GM21723 (cell line): ENCODE data around the gene NFE2L3.

ENCODE experiments used
- ATAC-seq: cut with Tn5 transposase; IDR thresholded peaks from one replicate; pipeline ENCODE4 v1.9.1; 2021; ENCODE audit warnings: mild to moderate bottlenecking, moderate library complexity; ENCODE audit not compliant: unreplicated experiment

Gene NFE2L3

DNA sequence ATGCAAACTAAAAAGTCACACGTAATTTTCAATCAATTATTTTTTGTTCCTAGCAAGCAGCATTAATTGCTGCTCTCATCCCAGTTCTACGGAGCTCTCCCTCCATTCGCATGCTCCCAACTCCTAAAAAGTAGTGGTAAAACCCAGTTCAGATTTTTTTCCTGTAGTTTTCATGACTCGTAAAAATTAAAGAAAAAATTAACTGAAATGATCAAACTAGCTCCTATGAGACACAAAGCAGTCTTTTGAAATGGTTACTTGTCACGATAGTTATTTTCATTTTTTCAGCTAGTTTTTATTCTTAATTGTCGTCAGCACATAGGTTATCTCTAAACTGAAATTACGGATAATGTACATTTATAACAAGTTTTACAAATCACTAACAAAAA, 46.8 kb downstream of the NFE2L3 start:
- no peak for ATAC-seq

DNA sequence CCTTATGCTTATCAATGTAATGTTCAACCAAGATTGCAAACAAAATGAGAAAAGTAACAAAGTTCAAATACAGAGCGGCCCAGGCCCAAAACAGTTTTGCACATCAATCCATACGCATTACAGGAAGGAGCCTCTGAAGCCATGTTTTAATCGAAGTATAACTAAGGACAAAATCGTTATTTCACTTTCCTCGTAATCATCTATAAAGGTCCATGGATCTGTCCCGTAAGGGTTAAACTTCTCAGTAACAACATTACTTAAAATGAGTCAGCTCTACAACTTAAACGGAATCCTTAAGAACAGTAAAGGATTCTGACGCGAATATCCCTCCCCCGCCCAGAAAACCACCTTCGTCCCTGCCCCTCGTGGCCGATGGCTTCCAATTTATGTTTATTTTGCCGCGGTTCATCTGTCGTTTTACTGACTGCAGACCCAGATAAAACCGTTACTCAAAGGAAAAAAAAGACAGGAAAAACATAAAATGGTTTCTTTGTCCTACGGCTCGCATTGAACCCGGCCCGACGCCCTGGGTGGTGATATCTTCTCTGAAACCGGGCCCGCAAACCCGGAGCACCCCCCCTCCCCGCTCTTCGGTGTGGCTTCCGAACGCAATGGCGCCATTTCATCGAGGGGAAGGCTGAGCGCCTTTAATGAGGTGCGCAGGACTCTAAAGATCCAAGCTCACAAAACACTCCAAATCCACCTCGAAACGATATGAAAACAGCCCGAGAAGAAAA, 47.5 kb downstream of the NFE2L3 start:
- no peak for ATAC-seq

DNA sequence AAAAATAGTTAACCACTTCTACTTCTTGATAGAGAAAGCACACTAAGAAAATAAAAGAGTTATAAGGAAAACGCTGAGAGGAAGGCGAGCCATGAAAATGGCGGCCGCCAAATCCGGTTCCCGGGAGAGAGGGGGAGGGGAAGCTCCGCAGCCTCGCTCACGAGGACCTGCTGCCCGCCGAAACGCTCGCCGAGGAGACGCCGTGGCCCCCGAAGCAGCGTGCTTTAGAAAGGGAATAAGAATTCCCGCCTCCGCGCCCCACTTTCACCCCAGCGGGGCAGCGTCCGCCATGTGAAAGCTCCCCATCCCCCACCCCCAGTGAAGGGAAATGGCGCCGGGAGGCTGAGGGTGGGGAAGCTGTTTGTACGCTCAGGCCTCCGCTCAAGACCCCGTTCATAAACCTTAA, 48.0 kb downstream of the NFE2L3 start:
- ATAC-seq, result peak; percentile 26

DNA sequence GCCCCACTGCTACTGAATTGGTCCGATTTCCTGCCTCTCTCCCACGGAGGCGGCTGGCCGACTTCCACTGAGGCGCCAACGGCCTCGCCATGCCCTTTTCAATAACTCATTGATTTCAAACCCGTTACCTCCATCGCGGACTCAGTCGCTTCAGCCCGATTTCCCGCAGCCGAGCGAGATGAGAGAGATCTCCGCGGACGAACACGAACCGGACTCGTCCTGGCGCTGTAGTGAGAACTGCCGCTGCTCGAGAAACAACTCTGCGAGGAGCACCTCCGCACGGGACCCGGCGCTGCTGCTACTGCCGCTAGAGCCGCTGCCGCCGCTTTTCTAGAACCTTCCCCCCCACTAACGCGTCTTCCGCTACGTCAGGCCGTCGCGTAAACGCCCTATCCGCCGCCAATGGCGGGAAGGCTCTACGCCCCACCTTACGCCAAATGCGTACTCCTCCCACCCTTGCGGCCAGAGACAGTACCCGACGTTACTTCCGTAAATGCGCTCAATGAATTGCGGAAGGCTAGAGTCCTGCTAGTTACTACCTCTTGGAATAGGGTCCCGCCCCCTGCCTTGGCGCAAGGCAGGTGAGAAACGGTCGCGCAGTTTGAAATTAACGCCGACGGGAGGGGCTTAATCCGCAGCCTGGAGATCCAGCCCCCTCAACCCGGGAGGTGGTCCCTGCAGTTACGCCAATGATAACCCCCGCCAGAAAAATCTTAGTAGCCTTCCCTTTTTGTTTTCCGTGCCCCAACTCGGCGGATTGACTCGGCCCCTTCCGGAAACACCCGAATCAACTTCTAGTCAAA, 48.6 kb downstream of the NFE2L3 start, which contains the start of gene HNRNPA2B1:
HNRNPA2B1 (minus strand) TSS at position 303 of the 803 bp plus-strand sequence; CDS start at position 134, 169 bp downstream.
- peak; percentile 55 for ATAC-seq

DNA sequence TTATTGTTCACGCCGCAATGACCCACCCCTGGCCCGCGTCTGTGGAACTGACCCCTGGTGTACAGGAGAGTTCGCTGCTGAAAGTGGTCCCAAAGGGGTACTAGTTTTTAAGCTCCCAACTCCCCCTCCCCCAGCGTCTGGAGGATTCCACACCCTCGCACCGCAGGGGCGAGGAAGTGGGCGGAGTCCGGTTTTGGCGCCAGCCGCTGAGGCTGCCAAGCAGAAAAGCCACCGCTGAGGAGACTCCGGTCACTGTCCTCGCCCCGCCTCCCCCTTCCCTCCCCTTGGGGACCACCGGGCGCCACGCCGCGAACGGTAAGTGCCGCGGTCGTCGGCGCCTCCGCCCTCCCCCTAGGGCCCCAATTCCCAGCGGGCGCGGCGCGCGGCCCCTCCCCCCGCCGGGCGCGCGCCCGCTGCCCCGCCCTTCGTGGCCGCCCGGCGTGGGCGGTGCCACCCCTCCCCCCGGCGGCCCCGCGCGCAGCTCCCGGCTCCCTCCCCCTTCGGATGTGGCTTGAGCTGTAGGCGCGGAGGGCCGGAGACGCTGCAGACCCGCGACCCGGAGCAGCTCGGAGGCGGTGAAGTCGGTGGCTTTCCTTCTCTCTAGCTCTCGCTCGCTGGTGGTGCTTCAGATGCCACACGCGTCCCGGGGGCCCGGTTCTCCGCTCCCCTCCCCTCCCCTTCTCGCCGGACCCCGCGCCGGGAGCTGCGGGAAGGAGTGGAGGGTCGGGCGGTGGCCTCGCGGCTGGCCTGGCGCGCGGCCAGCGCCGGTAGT, 49.4 kb downstream of the NFE2L3 start, which contains the start of gene CBX3:
CBX3 (plus strand) TSS at position 499 of the 772 bp plus-strand sequence. CDS start 1,254 bp downstream, outside the sequence.
- ATAC-seq, result peak; percentile 54

DNA sequence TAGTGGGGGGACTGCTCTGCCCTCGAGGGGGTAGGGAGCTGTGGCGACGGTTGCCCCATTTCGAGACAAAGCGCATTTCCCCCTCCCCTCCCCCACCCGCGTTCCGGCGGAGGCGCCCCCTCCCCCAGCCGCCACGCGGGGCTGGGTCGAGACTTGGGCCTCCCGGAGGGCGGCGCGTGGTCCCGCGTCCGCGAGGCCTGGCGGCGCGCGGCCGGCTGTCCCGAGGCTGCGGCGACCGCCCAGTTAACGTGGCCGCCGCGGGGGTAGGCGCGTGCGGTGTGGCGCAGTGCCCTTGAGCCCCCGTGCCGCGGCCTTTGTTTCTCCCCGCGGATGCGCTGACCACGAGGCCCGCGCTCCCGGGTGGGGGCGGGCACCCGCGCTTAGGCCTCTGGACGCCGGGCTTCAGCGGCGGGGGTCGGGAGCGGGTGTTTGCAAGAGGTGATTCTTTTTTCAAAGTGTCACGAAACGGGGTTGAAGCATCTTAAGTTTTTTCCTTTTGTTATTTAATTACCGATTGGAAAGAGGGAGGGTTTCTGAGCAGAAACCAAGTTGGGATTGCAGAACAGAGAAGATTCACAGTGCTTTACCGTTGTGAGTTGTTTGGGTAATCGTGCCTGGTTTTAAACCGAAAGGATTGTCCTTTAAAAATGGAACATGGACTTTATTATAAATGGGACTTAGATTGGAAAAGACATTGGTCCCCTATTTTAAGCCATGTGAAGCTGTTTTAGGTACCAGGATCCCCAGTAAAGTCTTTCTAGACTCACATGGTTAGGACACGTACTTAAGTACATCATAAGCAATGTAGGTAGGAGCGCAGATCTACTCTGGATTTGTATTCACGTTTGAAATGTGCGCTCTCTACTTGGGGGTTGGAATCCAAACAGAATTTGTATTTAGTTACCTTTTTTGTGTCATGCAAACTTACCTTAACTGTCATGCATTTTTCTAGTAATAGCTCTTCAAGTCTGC, 50.3 kb downstream of the NFE2L3 start:
- ATAC-seq, result peak; percentile 2

- no peak for ATAC-seq
These were observed 51.0 kb downstream of the NFE2L3 start for GRCh38 chr7:26203016-26203415.

DNA sequence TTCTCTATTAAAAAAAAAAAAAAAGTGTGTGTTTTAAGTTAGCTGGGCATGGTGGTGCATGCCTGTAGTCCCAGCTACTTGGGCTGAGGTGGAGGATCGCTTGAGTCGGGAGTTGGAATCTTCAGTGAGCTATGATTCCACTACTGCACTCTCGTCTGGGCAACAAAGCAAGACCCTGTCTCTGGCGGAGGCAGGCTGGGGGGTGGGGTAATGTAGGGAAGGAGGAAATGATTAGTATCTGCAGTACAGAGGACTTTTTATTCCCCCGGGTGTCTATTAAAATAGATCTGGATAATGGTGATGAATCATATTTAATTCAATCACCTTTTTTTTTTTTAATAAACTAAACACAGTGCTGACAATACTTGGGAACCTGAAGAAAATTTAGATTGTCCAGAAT, 56.0 kb downstream of the NFE2L3 start:
- no peak for ATAC-seq

GRCh38 chr7:26212921-26213718, 61.1 kb downstream of the NFE2L3 start:
- no peak for ATAC-seq

DNA sequence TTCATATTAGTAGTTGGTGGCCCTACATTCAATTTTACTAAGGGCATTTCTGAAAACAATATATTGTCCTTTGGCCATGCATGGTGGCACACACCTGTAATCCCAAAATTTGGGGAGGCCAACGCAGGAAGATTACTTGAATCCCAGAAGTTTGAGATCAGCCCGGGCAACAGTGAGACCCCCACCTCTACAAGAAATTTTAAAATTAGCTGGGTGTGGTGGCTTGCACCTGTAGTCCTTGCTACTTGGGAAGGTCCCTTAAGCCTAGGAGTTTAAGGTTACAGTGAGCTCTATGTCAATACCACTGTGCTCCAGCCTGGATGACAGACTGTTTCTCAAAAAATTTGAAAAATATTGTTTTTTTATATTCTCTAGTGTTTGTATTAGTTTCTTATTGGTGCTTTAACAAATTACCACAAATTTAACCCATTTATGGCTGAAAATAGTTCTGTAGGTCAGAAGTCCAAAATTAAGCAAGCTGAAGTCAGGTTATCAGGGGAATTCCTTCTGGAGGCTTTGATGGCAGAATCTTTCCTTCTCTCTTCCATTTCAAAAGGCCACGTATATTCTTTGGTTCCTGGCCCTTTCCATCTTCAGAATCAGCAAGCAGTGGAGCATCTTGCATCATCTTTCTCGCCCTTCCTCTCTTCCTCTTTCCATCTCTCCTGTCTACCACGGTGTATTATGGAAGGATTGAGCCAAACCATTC, 62.0 kb downstream of the NFE2L3 start:
- no peak for ATAC-seq

GRCh38 chr7:26216049-26216448, 64.1 kb downstream of the NFE2L3 start:
- no peak for ATAC-seq

GRCh38 chr7:26224359-26224758, 72.4 kb downstream of the NFE2L3 start:
- no peak for ATAC-seq

GRCh38 chr7:26227987-26228386, 76.0 kb downstream of the NFE2L3 start:
- no peak for ATAC-seq

- no peak for ATAC-seq
These were observed 82.0 kb downstream of the NFE2L3 start for GRCh38 chr7:26233902-26234511.
